ENCODE measurements around the gene ZNF80. TPM values are rescaled to one million over a fixed set of nuclear protein-coding genes. Genes with fewer than 3 reads are reported as not detected.
A peak's percentile ranks its signal among the peaks of the same experiment; 100 is the strongest.

Gene ZNF80
- total and polyA plus RNA-seq, 2 donors from 2014 or later: 0.28 TPM; not detected in 1

DNA sequence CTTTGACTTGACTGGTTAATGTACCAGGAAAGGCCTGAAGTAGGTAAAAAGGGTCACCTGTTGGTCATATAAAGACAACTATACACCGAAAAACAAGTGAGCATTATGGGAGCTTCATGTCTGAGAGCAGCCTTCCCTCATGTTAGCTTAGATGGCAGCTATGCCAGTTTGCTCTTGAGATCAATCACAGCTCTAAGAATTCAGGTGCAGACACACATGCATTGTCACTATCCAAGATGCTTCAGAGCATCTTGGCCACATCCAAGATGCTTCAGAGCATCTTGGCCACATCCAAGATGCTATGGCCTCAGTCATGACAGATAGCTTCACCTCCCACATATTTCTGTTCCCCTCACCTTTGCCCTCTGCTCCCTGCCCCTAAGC, 15.5 kb downstream of the ZNF80 start:
- Histone ChIP-seq H3K4me1 (ENCODE audit: control insufficient read depth in 2 of 3, insufficient read depth in 2 of 3, low read depth in 1 of 3, low read length in 3 of 3) (no peaks in the 10 kb centered on the region), H3K9me3 (ENCODE audit: control insufficient read depth in 2 of 3, insufficient read depth in 1 of 3, low read length in 3 of 3) (peaks cover 0 to 16% (median 0%) of the 10 kb centered on the region in 3 donors), H3K9ac (ENCODE audit: low read length in 3 of 3) (no peak overlapping the region), H3K36me3 (ENCODE audit: control insufficient read depth in 2 of 3, insufficient read depth in 3 of 3, low read length in 3 of 3) (no peaks in the 10 kb centered on the region), H3K4me3 (ENCODE audit: low read length in 3 of 3) (no peak overlapping the region), H3K27me3 (ENCODE audit: control insufficient read depth, insufficient read depth, low read length) (no peaks in the 10 kb centered on the region), H3K27ac (ENCODE audit: low read depth in 2 of 2, low read length in 2 of 2) (peak overlapping the region in 1 of 2 donors; percentile 3)
- TF ChIP-seq, protein P1, sequence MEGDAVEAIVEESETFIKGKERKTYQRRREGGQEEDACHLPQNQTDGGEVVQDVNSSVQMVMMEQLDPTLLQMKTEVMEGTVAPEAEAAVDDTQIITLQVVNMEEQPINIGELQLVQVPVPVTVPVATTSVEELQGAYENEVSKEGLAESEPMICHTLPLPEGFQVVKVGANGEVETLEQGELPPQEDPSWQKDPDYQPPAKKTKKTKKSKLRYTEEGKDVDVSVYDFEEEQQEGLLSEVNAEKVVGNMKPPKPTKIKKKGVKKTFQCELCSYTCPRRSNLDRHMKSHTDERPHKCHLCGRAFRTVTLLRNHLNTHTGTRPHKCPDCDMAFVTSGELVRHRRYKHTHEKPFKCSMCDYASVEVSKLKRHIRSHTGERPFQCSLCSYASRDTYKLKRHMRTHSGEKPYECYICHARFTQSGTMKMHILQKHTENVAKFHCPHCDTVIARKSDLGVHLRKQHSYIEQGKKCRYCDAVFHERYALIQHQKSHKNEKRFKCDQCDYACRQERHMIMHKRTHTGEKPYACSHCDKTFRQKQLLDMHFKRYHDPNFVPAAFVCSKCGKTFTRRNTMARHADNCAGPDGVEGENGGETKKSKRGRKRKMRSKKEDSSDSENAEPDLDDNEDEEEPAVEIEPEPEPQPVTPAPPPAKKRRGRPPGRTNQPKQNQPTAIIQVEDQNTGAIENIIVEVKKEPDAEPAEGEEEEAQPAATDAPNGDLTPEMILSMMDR (IDR thresholded peaks at IDR 0.05; ENCODE audit: borderline replicate concordance, extremely low read depth, insufficient read depth): no peak
- FAIRE-seq: no peak
- intact Hi-C loops (cut with DNase I): no loop called here
- DNase-seq: no peak

DNA sequence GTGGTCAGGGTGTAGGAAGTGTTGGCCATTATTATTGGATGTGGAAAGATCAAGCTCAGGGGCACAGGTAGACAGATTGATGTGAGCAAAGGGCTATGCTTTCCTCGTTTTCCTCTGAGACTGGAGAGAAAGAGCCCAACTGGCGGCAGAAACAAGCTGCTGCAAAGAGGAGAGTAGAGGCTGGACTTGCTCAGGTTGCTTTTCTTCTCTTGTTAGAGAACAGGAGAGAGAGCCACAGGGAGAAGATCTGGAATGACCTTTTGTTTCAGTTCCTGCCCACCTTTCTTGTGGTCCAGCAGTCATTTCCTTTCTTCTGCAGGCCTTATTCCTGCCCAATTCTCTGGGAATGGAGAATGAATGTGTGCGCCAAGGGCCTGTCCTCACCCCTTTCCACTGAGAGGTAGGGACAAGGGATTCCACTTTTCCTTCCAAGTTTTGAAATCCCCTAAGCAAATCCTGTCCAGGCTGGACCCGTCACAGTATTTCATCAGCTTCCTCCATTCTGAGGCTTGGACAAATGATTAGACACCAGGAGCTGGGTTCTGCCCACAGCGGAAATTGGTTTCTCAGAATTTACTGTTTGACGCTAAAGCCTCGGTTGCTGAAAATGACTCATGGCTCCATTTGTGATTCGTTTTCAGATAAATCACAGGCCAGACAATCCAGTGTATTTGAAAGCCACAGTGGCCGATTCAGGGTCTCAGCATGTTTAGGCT, 16.1 kb downstream of the ZNF80 start:
- FAIRE-seq: no peak
- Histone ChIP-seq H3K9me3 (ENCODE audit: control insufficient read depth in 2 of 3, insufficient read depth in 1 of 3, low read length in 3 of 3) (peaks cover 0 to 16% (median 0%) of the 10 kb centered on the region in 3 donors), H3K27me3 (ENCODE audit: control insufficient read depth, insufficient read depth, low read length) (no peaks in the 10 kb centered on the region), H3K9ac (ENCODE audit: low read length in 3 of 3) (no peak overlapping the region), H3K4me1 (ENCODE audit: control insufficient read depth in 2 of 3, insufficient read depth in 2 of 3, low read depth in 1 of 3, low read length in 3 of 3) (no peaks in the 10 kb centered on the region), H3K4me3 (ENCODE audit: low read length in 3 of 3) (no peak overlapping the region), H3K27ac (ENCODE audit: low read depth in 2 of 2, low read length in 2 of 2) (peak overlapping the region in 1 of 2 donors; percentile 3), H3K36me3 (ENCODE audit: control insufficient read depth in 2 of 3, insufficient read depth in 3 of 3, low read length in 3 of 3) (no peaks in the 10 kb centered on the region)
- TF ChIP-seq, protein P1 (IDR thresholded peaks at IDR 0.05; ENCODE audit: borderline replicate concordance, extremely low read depth, insufficient read depth): no peak
- intact Hi-C loops (cut with DNase I): no loop called here
- no peak for DNase-seq

DNA sequence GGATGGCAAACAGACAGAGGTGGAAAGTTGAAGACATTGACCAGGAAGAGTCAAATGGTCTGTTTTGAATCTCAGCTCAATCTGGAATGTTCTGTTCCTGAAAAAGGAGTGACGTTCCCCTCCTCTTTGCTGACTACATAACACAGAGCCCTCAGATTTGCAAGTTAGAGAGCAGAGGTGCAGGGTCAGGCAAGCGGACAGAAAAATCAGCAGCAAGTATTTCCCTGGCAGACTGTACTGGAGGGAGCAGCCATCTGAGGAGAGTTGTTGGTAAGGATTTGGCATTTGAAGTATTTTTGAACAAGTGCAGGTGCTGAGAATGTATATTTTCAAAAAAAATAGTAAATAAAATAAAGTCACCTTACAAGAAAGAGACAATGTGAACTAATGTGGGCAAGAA, 17.6 kb downstream of the ZNF80 start:
- Histone ChIP-seq H3K9ac (ENCODE audit: low read length in 3 of 3) (no peak overlapping the region), H3K4me3 (ENCODE audit: low read length in 3 of 3) (no peak overlapping the region), H3K4me1 (ENCODE audit: control insufficient read depth in 2 of 3, insufficient read depth in 2 of 3, low read depth in 1 of 3, low read length in 3 of 3) (no peaks in the 10 kb centered on the region), H3K27me3 (ENCODE audit: control insufficient read depth, insufficient read depth, low read length) (no peaks in the 10 kb centered on the region), H3K9me3 (ENCODE audit: control insufficient read depth in 2 of 3, insufficient read depth in 1 of 3, low read length in 3 of 3) (peaks cover 0 to 6% (median 0%) of the 10 kb centered on the region in 3 donors), H3K27ac (ENCODE audit: low read depth in 2 of 2, low read length in 2 of 2) (no peak overlapping the region), H3K36me3 (ENCODE audit: control insufficient read depth in 2 of 3, insufficient read depth in 3 of 3, low read length in 3 of 3) (no peaks in the 10 kb centered on the region)
- intact Hi-C loops (cut with DNase I): no loop called here
- TF ChIP-seq, protein P1 (IDR thresholded peaks at IDR 0.05; ENCODE audit: borderline replicate concordance, extremely low read depth, insufficient read depth): no peak
- DNase-seq (no peak), FAIRE-seq (no peak)

All from kidney (tissue), 14 donors.